Activated T-helper 2 cell treated with anti-CD3 and anti-CD28 coated beads, Interferon-gamma antibody, Interleukin-2, Interleukin-4, amounts not matched to agents 10 μg/mL and 5 μg/mL and 100 μg/mL, durations not matched to agents 14 hours and 24 hours and 36 hours (primary cell): ENCODE measurements around the gene ELOVL4. TPM values are rescaled to one million over a fixed set of nuclear protein-coding genes. Genes with fewer than 3 reads are reported as not detected.
A peak's percentile ranks its signal among the peaks of the same experiment; 100 is the strongest.

ENCODE experiments used
- DNase-seq: peaks from one replicate; pipeline ENCODE4 v3.0.0; 2021; ENCODE audit warnings: low spot score
- H3K27ac Mint-ChIP-seq: one replicate; pipeline ENCODE4 v1.8.0; 2021; ENCODE audit warnings: mixed read lengths
- H3K27me3 Mint-ChIP-seq: one replicate; pipeline ENCODE4 v1.8.0; 2021; ENCODE audit warnings: low read depth, mixed read lengths
- H3K36me3 Mint-ChIP-seq: one replicate; pipeline ENCODE4 v1.8.0; 2021; ENCODE audit warnings: low read depth, mixed read lengths
- H3K4me1 Mint-ChIP-seq: one replicate; pipeline ENCODE4 v1.8.0; 2021; ENCODE audit warnings: low read depth, mixed read lengths
- H3K4me3 Mint-ChIP-seq: one replicate; pipeline ENCODE4 v1.8.0; 2021; ENCODE audit warnings: low read depth, mild to moderate bottlenecking, moderate library complexity, mixed read lengths
- H3K9me3 Mint-ChIP-seq: one replicate; pipeline ENCODE4 v1.8.0; 2021; ENCODE audit warnings: mixed read lengths
- intact Hi-C: fragments of 100-400 bp; cut with micrococcal nuclease; formaldehyde crosslinking; loops from one replicate; pipeline ENCODE4 v1.15.1; 2023
- total RNA-seq: library from RNA; stranded (reverse); gene quantifications from 2 replicates; pipeline ENCODE4 v1.2.3, GENCODE V29; 2022

The ELOVL4 gene
- total RNA-seq, 1 donor from 2014 or later, result 0.98 TPM

DNA sequence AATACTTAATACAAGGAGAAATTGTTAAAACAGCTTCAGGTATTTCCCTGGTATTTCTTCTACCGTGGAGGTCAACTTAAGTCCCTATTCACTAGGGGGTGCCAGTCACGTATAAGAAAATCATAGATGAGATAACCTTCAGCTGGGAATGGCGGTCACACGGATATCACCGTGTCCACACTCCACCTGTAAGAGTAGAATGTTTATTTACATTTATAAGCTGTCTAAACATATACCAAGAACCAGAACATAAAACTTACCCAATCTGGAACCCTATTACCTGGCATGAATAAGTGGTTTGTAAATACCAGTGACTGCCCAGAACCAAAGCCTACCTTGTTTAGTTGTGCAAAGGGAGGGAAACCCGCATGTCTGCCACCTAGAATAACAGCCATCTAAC, 1.9 kb upstream of the ELOVL4 start:
- Mint-ChIP-seq H3K27ac (no peak overlapping the region), H3K36me3 (no peaks in the 10 kb centered on the region), H3K4me3 (no peak overlapping the region), H3K4me1 (peaks cover 20% of the 10 kb centered on the region), H3K9me3 (no peaks in the 10 kb centered on the region), H3K27me3 (peaks cover 43% of the 10 kb centered on the region)
- DNase-seq, result peak; percentile 29
- intact Hi-C loops, result loop anchor here (1.0 kb wide), 1 partner anchor 145 kb away; no protein-coding TSS in a partner anchor

DNA sequence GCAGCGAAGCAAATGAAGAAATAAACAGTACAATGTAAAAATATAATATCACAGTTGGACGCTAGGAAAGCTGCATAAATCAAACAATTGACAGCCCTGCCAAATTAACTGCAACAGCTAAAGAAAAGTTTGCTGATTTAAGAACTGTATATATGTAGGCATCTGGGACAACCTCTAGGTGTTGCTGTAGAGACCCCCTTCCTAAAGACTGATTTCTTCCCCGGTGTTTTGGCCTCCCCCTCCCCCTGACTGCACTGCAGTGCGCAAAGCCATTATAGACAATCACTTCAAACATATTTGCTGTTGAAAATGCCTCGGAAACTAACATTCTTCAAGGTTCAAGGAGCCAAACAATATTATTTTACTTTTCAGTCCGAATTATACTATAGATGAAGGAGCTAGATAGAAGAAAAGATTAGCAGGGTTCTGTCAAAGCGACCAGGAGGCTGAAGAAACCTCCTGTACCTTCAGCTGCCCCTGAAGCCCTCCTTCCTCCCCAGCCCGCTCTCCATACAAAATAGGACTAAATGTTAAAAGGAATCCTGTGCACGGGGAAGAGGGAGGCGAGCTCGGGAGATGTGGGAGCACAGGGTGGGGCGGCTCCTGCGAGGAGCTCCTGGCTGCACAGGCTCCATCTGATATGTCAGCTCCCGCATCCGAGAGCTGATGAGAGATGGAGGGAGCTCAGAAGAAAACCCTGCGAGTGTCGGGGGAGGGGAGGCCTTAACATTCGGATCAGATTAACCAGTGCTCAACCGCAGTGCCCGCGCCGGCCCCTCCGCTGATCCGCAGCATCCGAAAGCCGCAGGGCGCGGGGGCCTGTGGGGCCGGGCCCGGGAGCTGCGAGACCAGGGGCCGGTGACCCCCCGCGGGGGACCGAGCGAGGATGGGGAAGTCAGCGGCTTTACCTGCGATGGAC, 822 bp downstream of the ELOVL4 start:
- peaks cover 45% of the 10 kb centered on the region for H3K27me3 Mint-ChIP-seq
- intact Hi-C loops, result loop anchor here (2.0 kb wide), 1 partner anchor 58 kb away; the partner anchor contains the start of gene TTK
- H3K27ac Mint-ChIP-seq, result no peak overlapping the region

DNA sequence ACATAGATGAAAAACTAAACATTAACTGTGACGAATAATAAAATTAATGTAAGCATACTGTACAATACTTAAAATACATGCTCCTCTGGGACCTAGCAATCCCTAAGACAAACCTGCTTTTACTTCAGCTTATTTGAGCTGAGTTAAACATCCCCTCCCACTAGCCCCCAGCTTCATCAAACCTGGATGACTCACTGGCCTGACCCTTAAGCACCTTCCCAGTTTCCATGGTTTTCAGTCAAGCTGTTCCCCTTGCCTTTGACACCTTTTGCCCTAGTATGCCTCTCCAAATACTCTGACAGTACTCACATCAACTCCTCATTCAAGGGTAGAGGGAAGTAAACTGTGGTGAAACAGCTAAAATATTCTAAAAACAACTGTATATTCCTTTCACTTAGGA, 4.2 kb downstream of the ELOVL4 start:
- H3K27me3 Mint-ChIP-seq, result peaks cover 32% of the 10 kb centered on the region
- intact Hi-C loops, result no loop called here
- no peaks in the 10 kb centered on the region for H3K36me3 Mint-ChIP-seq
- peaks cover 16% of the 10 kb centered on the region for H3K4me1 Mint-ChIP-seq
- no peak overlapping the region for H3K4me3 Mint-ChIP-seq
- no peaks in the 10 kb centered on the region for H3K9me3 Mint-ChIP-seq
- DNase-seq, result no peak
- no peak overlapping the region for H3K27ac Mint-ChIP-seq

More for the DNA sequence above, 822 bp downstream of the ELOVL4 start:
- DNase-seq, result no peak
- Mint-ChIP-seq H3K4me3 (peak overlapping the region; percentile 83), H3K9me3 (no peaks in the 10 kb centered on the region), H3K36me3 (no peaks in the 10 kb centered on the region), H3K4me1 (peaks cover 20% of the 10 kb centered on the region)

DNA sequence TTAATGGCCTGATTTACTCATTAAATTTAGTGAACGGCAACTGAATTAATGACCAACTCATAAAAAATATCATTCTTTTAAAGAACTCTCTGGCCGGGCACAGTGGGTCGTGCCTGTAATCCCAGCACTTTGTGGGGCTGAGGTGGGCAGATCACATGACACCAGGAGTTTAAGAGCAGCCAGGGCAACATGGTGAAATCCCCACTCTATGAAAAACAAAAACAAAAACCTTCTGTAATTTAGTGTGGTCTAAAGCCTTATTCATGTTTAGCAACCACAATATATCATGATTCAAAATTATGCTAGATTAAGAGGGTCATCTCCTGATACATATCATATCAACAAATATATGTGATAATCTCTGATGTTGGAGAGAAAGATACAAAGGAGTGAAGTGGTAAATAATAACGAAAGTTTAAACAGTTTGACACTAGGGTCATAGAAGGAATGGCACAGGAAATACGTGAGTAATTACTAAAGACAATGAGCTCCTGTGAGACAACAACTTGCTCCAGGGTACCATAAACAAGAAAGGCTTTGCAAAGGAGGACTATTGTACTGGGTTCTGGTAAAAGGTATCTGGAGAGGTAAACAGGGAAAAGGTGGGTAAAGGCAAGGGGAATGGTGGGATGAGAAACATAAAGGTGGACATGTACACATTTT, 5.7 kb downstream of the ELOVL4 start:
- Mint-ChIP-seq H3K9me3 (no peaks in the 10 kb centered on the region), H3K36me3 (no peaks in the 10 kb centered on the region), H3K4me3 (no peak overlapping the region), H3K4me1 (peaks cover 9% of the 10 kb centered on the region), H3K27me3 (peaks cover 32% of the 10 kb centered on the region), H3K27ac (no peak overlapping the region)
- intact Hi-C loops, result no loop called here
- DNase-seq, result no peak

DNA sequence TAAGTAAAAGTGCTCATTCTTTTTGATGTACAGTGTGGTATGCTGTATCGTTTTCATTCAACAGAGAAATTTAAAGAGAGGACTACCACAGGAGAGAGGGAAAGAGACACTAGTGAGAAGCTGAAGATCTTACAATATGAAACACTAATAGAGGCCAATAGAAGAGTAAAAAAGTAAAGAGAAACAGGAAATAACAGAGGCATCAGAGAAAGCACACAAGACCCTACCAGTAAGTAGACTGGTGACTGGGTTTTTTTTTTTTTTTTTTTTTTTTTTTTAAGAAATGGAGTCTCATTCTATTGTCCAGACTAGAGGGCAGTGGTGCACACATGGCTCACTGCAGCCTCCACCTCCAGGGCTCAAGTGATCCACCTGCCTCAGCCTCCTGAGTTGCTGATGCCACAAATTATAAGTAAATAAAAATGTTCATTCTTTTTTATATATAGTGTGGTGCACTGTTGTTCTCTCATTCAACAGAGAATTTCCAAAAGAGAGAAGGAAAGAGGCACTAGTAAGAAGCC, 18.8 kb downstream of the ELOVL4 start:
- no peak for DNase-seq
- H3K27me3 Mint-ChIP-seq, result peaks cover 3% of the 10 kb centered on the region
- H3K4me1 Mint-ChIP-seq, result peaks cover 5% of the 10 kb centered on the region
- no peaks in the 10 kb centered on the region for H3K9me3 Mint-ChIP-seq
- intact Hi-C loops, result no loop called here
- H3K27ac Mint-ChIP-seq, result no peak overlapping the region
- no peaks in the 10 kb centered on the region for H3K36me3 Mint-ChIP-seq
- H3K4me3 Mint-ChIP-seq, result no peak overlapping the region

DNA sequence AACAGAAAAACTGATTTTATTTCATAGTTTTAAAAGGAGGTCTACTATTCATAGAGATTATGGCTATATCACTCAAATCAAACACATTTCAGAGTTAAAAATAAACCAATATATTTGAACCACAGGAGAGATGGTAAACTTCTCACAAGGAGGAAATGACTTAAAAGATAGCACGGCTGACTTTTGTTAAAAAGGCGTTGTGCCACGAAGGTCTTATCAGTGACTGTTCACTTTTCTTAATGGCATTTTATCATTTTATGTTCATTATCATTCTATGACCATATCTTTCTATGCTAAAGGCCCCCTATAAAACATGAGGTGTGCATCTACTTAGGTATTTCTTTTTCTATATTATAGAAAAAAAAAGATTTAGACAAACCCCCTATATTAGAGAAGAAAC, 19.6 kb downstream of the ELOVL4 start:
- Mint-ChIP-seq H3K27me3 (peaks cover 3% of the 10 kb centered on the region), H3K27ac (no peak overlapping the region), H3K4me1 (peaks cover 5% of the 10 kb centered on the region), H3K9me3 (no peaks in the 10 kb centered on the region), H3K4me3 (no peak overlapping the region), H3K36me3 (no peaks in the 10 kb centered on the region)
- DNase-seq, result no peak
- intact Hi-C loops, result no loop called here

DNA sequence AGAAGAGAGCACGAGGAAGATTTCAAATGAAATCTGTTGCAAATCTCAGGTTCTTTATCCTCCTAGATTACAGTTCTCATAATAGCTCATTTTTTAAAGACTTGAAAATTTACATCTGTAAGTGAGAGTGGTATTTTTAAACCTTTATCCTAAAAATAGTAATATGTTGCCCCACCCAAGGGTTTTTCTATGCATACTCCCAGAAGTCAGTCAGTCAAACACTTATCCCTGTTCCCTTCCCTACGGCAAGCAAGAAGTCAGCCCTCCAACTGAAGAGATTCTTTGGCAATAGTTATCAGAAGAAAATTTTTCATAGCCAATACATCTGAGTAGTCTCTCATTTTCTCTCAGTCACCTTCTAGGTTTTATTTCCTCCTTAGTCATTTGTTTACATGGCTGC, 24.1 kb downstream of the ELOVL4 start:
- no peaks in the 10 kb centered on the region for H3K36me3 Mint-ChIP-seq
- H3K4me3 Mint-ChIP-seq, result no peak overlapping the region
- intact Hi-C loops, result no loop called here
- peaks cover 3% of the 10 kb centered on the region for H3K4me1 Mint-ChIP-seq
- DNase-seq, result no peak
- H3K27ac Mint-ChIP-seq, result no peak overlapping the region
- no peaks in the 10 kb centered on the region for H3K27me3 Mint-ChIP-seq
- no peaks in the 10 kb centered on the region for H3K9me3 Mint-ChIP-seq

DNA sequence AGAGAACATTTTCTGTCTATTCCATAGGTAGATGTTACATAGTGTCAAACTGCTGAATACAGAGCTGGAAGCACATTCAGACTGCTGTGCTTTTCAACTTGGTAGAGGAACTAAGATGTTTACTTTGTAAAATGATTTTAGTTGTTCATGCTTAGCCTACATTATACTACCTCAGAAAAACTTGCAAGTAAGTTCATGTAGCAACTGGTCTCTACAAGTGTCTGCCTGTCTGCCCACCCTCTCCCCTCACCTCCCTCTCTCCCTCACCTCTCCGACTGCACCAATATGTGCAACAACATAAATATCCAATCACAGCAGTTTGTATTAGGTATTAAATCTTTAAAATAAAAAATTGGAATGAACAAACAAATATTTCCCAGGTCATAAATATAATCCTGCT, 25.3 kb downstream of the ELOVL4 start:
- no peaks in the 10 kb centered on the region for H3K27me3 Mint-ChIP-seq
- no peak overlapping the region for H3K27ac Mint-ChIP-seq
- H3K4me1 Mint-ChIP-seq, result no peaks in the 10 kb centered on the region
- H3K36me3 Mint-ChIP-seq, result no peaks in the 10 kb centered on the region
- no peaks in the 10 kb centered on the region for H3K9me3 Mint-ChIP-seq
- no peak overlapping the region for H3K4me3 Mint-ChIP-seq
- intact Hi-C loops, result no loop called here
- no peak for DNase-seq

DNA sequence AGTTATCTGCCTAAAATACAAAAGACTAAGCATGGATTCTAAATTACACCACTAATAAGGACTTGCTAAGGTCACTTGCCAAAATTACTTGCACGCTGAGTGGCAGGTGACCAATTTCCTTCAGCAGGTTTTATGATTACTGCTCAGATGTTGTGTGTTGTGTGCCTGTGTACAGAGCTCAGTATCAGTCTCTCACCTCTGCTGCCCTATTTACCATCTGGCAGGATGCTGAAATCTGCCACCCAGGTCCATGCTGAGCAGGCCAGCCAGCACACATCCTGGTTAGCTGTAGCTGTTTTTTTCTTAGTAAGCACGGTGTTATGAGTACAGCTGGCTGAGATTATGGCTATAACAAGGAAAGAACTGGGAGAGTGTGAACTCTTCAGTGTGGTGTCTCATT, 34.0 kb downstream of the ELOVL4 start:
- no peak for DNase-seq
- no peak overlapping the region for H3K4me3 Mint-ChIP-seq
- no peaks in the 10 kb centered on the region for H3K4me1 Mint-ChIP-seq
- H3K27ac Mint-ChIP-seq, result no peak overlapping the region
- H3K27me3 Mint-ChIP-seq, result peaks cover 7% of the 10 kb centered on the region
- H3K36me3 Mint-ChIP-seq, result no peaks in the 10 kb centered on the region
- intact Hi-C loops, result no loop called here
- H3K9me3 Mint-ChIP-seq, result no peaks in the 10 kb centered on the region

DNA sequence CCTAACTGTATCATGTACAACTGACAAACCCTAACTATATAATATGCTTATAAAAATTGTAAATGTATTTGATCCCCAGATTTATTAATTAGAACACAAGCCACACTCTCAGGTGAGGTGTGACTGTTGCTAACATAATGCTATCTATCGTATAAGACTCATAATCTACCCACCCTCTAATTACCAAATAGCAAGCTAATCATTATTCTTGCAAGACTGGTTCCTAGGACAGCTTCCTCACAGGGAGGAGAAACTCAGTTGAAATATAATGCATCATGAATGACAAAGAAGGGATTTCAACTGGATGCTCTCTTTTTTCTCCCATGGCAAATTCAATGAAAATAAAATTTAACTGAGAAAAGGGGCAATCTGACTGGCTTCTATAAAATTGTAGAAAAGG, 35.4 kb downstream of the ELOVL4 start:
- H3K9me3 Mint-ChIP-seq, result no peaks in the 10 kb centered on the region
- no peaks in the 10 kb centered on the region for H3K36me3 Mint-ChIP-seq
- no peak for DNase-seq
- no peak overlapping the region for H3K27ac Mint-ChIP-seq
- H3K4me3 Mint-ChIP-seq, result no peak overlapping the region
- intact Hi-C loops, result no loop called here
- peaks cover 7% of the 10 kb centered on the region for H3K27me3 Mint-ChIP-seq
- no peaks in the 10 kb centered on the region for H3K4me1 Mint-ChIP-seq

DNA sequence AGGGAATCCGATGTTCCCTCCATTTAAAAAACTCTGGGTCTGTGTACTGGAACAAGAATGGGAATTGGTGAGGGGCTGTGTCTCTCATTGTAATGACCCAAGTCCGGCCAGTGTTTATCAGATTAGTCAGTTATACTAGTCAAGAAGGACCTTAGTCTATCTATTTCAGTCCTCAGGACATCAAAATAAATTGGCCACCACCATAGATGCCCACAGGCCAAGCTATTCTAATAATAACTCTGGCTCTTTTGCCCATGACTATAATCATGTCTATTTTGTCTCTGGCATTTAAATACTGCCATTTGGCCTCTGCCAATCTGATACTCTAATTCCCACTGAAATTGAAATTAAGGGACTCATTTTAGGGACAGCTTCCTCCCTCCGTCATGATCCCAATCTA, 37.8 kb downstream of the ELOVL4 start:
- Mint-ChIP-seq H3K4me1 (no peaks in the 10 kb centered on the region), H3K27ac (no peak overlapping the region), H3K4me3 (no peak overlapping the region), H3K27me3 (peaks cover 7% of the 10 kb centered on the region), H3K9me3 (no peaks in the 10 kb centered on the region), H3K36me3 (no peaks in the 10 kb centered on the region)
- no peak for DNase-seq
- intact Hi-C loops, result no loop called here

DNA sequence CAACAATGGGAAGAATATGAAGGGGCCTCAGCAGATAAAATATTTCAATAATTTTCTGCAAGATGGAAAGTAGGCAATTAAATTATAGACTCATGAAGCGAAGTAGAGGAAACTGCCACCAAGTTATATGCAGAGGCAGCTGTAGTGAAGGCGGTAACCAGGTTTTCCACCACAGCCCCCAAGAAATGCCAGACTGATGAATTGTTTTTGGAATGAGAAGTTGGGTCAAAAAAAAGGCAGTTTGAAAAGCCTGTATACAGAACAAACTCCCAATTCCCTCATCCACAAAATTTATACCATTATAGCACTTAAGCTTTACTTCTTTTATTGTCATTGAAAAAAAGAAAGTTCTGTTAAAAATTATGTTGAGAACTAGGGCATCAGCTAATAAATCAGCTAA, 45.3 kb downstream of the ELOVL4 start:
- Mint-ChIP-seq H3K4me1 (no peaks in the 10 kb centered on the region), H3K27ac (no peak overlapping the region), H3K27me3 (peaks cover 3% of the 10 kb centered on the region), H3K4me3 (no peak overlapping the region), H3K9me3 (no peaks in the 10 kb centered on the region), H3K36me3 (no peaks in the 10 kb centered on the region)
- DNase-seq, result no peak
- intact Hi-C loops, result no loop called here

DNA sequence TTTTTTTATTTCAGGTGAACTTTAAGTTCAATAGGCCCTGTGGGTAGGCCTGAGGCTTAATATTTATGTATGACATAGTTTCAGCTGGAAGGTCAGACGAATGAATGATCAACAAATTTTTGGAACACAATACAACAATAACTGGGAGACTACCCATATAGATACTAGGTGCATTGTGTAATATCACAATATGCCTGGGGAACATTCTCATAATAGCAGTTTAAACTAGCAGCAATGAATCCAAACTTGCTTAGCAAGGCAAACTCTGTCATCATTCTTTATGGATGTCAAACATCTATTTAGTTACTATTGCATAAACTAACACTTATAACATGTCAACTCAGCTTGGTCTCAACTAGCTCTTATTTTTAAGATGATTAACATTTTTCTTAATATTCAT, 49.3 kb downstream of the ELOVL4 start:
- H3K4me1 Mint-ChIP-seq, result peaks cover 2% of the 10 kb centered on the region
- intact Hi-C loops, result no loop called here
- H3K27me3 Mint-ChIP-seq, result peaks cover 4% of the 10 kb centered on the region
- H3K36me3 Mint-ChIP-seq, result no peaks in the 10 kb centered on the region
- H3K4me3 Mint-ChIP-seq, result no peak overlapping the region
- no peaks in the 10 kb centered on the region for H3K9me3 Mint-ChIP-seq
- DNase-seq, result no peak
- H3K27ac Mint-ChIP-seq, result no peak overlapping the region
